ENCODE results near the gene ARRDC4.

ARRDC4 gene

GRCh38 chr15:97992823-97993222, 32.3 kb downstream of the ARRDC4 start:
- H3K4me3 ChIP-seq (ENCODE audit: control insufficient read depth, low read depth, low read length): no peak overlapping the region
- TF ChIP-seq CTCF (conservative IDR thresholded peaks at IDR 0.05; ENCODE audit: control insufficient read depth, insufficient read depth, low read depth, low read length): no peak
- no peak for DNase-seq (ENCODE audit: low read depth)

GRCh38 chr15:97993310-97993738, 32.8 kb downstream of the ARRDC4 start:
- no peak overlapping the region for H3K4me3 ChIP-seq (ENCODE audit: control insufficient read depth, low read depth, low read length)
- TF ChIP-seq CTCF (conservative IDR thresholded peaks at IDR 0.05; ENCODE audit: control insufficient read depth, insufficient read depth, low read depth, low read length): no peak
- DNase-seq (ENCODE audit: low read depth): no peak

- no peak for DNase-seq (ENCODE audit: low read depth)
- H3K4me3 ChIP-seq (ENCODE audit: control insufficient read depth, low read depth, low read length): no peak overlapping the region
- TF ChIP-seq CTCF (conservative IDR thresholded peaks at IDR 0.05; ENCODE audit: control insufficient read depth, insufficient read depth, low read depth, low read length): no peak
Observed at GRCh38 chr15:97994236-97994635, 33.7 kb downstream of the ARRDC4 start.

- TF ChIP-seq CTCF (conservative IDR thresholded peaks at IDR 0.05; ENCODE audit: control insufficient read depth, insufficient read depth, low read depth, low read length): no peak
- DNase-seq (ENCODE audit: low read depth): no peak
- H3K4me3 ChIP-seq (ENCODE audit: control insufficient read depth, low read depth, low read length): no peak overlapping the region
Observed at GRCh38 chr15:97995192-97995591, 34.7 kb downstream of the ARRDC4 start.

- peak; percentile 15 for DNase-seq (ENCODE audit: low read depth)
- peak; percentile 26 for TF ChIP-seq CTCF (conservative IDR thresholded peaks at IDR 0.05; ENCODE audit: control insufficient read depth, insufficient read depth, low read depth, low read length)
- no peak overlapping the region for H3K4me3 ChIP-seq (ENCODE audit: control insufficient read depth, low read depth, low read length)
Observed at GRCh38 chr15:97995881-97996603, 35.5 kb downstream of the ARRDC4 start.

- DNase-seq (ENCODE audit: low read depth): peak; percentile 5
- no peak for TF ChIP-seq CTCF (conservative IDR thresholded peaks at IDR 0.05; ENCODE audit: control insufficient read depth, insufficient read depth, low read depth, low read length)
- H3K4me3 ChIP-seq (ENCODE audit: control insufficient read depth, low read depth, low read length): no peak overlapping the region
Observed at GRCh38 chr15:97998307-97999071, 38.0 kb downstream of the ARRDC4 start.
